HG02885 (cell line): Measurements from ENCODE around the gene AFAP1.

ENCODE experiments used
- ATAC-seq: cut with Tn5 transposase; IDR thresholded peaks from one replicate; pipeline ENCODE4 v1.9.1; 2021; ENCODE audit warnings: mild to moderate bottlenecking; ENCODE audit not compliant: unreplicated experiment, poor library complexity

Gene AFAP1

DNA sequence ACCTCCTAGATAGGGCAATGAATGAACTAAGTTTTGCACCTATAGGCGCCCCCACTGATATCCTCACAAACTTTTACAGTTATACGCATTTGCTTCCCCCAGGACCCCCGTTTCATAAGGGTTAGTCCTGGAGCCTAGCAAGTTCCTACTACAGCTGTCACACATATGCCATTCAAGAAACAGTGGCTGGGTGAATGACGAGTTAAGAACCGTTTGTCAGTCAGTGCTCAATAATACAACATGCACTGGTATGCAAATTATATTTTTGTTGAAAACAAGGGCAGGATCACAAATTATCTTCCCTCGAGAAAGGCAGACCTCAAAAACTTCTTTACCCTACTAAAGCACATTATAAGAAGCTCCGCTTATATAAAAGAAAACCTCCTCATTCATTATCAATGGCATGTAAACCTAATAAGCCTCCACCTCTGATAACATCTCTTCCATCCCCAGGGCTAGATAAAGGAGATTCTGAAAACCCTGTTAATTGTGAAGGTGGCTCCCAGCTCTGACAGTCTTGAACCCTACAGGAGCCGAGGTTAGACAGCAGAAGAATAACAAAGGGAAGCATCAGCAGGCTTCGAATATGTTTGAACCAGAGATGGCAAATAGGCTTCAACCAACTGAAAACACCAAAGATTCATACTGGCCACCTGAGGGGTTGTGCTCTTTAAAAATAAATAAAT lies 40.3 kb downstream of the AFAP1 start:
- ATAC-seq: no peak

DNA sequence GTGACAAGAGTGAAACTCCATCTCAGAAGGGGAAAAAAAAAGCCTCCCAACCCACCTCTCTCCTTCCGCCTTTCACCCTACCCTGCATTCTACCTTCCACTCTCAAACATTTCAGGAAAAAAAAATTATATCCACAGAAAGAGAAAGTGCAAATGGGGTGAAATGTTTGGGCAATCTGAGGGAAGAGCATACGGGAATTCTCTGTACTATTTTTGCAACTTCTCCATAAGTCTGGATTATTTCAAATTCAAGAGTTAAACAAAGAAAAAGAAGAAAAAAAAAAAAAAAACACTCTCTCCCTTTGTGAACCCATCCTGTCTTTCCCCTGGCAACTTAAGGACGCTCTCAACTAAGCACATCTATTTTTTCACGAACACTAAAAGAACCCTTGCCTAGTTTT lies 41.3 kb downstream of the AFAP1 start:
- no peak for ATAC-seq

DNA sequence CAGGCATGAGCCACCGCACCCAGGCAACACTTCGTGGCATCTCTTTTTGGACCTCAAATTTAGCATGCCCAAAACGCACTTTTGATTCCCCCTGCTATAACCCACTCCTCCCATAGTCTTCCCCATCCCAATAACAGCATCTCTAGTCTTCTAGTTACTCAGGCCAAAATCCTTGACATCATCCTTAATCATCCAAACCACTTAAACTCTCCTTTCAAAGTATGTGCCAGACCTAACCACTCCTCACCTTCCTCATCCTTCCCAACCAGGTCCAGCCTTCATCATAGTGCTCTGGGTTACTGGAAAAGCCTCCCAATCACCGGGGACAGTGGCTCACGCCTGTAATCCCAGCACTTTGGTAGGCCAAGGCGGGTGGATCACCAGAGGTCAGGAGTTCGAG lies 41.9 kb downstream of the AFAP1 start:
- no peak for ATAC-seq

DNA sequence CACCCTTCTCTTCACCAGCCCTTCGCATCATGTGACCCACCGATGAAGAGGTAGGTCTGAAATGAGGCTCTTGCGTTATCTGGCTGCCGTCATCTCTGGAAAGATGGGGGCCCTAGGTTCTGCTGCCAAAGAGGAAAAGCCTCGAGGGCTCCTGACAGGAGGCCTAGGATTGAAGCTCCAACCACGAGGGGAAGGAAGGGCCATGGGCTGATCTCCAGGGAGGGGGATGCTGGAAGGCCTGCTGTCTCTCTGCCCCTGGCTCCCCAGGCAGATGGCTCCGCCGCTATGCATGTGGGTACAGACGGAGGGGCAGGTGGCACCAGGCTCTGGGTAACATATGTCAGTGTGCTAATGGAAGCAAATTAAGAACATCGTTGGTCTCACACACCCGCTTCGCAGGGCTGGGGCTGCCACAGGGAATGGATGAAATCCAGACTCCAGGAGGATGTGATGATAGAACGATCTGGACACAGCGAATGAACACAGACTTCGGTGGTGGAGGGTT lies 44.9 kb downstream of the AFAP1 start:
- ATAC-seq: no peak

DNA sequence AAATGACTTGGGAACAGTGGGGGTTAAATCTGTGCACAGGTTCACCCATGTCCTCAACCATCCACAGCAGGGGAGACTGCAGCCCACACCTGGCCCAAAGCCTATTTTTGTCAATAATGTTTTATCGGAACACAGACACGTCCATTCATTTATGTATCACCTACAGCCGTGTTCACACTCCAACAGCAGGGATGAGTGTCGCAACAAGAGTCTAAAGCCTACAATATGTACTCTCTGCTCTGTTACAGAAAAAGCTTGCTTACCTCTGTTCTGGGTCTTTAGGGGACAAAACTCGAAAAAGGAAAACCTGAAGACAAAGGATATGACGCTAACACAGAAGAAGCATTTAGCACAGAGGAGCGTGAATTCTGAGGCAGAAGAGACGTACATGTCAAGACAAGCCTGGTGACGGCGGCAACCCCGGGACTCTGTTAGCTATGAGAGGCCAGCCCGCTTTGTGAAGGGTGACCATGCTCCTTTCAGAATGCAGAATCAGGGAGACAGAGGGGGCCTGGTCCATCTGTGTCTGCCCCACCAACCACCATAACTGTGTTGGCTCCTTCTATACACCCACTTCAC lies 45.5 kb downstream of the AFAP1 start:
- no peak for ATAC-seq

DNA sequence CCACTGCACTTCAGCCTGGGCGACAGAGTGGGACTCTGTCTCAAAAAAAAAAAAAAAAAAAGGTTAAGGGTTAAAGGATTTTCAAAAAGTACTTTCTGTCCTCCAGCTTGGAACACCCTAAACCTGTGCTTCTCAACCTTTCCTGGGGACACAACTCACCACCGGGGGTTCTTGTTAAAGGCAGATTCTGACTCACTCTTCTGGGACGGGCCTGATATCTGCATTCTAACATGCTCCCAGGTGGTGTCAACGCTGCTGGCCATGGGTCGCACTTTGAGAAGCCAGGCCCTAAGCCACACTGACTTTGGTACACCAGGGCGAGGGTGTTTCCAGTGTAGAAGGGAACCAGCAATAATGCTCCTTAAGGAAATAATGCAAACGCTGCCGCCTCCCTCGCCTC lies 46.1 kb downstream of the AFAP1 start:
- ATAC-seq: no peak

DNA sequence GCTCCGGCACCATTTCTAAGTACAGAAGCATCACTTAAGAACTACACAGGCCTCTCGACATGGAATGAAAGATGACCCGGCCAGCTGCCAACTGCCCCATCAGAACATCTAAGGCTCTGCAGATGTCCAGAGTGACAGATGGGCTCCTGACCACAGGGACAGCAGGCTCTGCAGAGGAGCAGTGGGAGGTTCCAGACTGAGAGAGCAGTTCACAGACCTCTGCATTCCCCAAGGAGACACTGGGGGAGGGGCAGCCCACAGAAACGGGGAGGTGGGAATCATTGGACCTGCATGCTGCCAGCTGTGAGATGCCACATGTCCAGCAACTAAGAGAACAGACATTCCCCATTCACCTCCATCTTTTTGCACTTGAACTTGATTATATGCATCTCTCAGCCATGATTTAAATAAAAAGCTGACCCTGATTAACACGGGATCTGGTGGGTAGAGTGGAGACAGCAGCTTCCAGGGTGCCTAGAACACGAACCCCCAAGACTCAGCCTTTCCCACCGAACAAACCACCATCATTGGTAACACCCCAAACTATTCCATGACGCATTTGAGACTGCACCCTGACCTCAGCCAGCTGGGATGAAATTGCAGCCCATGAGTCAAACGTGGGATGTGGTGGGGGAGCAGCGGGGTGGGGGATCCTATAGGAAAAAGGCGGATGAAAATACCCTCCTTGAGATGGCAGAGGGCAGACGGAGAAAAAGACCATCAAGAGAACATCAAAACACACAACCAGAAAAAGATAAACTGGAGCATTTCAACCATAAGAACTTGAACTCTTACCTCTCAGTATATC lies 47.2 kb downstream of the AFAP1 start:
- no peak for ATAC-seq

DNA sequence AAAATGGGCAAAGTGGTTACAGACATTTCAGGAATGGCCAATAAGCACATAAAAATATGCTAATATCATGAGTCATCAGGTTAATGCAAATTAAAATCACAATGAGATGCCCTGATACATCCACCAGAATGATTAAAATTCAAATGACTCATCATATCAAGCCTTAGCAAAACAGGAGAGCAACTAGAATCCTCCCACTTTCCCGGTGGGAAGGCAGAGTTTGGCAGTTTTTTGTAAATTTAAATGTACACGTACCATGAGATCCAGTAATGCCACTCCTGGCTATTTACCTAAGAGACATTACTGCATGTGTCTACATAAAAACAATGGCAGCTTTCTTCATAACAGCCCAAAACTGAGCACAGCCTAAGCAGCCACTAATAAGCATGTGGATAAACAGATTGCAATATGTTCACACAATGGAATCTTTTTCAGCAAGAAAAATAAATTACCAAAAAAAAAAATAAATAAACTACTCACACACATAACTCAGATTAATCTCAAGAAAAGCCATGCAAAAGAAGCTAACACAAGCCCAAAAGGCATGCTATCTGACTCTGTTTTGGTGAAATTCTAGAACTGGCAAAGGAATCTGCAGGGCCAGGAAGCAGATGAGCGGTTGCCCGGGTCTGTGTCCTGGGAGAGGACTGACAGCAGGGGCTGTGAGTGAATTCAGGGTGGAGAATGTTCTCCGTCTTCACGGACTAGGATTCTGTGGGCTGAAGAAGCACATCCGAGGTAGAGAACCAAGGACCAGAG lies 48.8 kb downstream of the AFAP1 start:
- no peak for ATAC-seq

DNA sequence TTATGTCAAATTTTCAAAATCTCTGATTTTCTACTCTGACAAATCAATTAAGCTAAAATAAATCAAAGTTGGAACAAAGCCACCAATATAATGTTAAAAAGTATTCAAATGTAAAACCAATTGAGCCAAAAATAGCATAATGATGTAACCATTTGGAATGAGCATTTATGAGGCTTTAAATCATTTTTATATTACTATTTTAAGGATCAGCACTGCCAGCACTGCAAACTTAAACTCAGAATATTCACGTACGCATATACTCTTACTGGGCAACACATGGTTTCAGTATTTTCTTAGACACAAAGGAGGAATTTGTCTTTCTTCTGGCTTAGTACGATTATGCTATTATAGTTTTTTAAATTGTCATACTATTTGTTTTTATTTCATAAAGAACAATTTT lies 52.2 kb downstream of the AFAP1 start:
- ATAC-seq: no peak

DNA sequence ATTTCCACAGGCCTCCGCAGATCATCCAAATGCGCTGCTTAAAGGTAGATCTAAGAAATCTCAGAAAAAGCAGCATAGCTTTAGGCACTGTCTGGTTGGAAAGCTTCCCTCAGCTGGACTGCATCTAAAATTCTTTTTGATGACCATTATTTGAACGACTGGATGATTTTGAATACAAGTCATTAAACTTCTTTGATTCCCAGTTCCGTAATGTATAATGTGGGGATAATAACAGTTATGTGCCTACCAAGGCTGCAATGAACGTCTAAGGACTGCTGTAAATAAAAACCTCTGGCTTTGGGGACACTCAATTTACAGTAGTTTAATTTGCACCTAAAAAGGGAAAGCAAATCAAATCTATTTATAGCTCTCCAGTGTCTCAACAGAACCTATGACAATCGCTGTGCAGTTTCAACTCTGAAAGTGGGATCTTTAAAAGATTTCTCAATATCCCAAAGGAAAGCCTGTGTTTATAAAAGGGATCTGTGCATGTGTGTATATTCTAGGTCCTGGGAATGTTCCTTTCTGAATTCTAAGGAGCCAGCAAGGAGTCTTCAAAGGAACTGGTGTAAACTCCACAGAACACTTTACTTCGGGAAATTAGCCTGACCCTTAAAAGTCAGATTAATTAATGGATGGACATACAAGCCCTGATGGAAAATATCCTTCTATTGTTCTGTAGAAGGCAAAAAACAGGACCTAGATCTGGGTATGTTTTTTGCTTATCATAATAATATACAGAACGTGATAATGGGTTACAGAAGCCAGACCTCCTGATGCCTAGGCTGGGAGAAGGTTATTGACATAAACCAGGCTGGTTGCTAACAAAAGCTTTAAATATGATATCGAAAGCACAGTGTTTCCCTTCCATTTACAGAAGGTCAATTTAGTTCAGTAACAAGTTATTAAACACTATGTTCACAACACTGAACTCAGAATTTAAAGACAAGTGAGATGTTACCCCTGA lies 53.4 kb downstream of the AFAP1 start:
- no peak for ATAC-seq

DNA sequence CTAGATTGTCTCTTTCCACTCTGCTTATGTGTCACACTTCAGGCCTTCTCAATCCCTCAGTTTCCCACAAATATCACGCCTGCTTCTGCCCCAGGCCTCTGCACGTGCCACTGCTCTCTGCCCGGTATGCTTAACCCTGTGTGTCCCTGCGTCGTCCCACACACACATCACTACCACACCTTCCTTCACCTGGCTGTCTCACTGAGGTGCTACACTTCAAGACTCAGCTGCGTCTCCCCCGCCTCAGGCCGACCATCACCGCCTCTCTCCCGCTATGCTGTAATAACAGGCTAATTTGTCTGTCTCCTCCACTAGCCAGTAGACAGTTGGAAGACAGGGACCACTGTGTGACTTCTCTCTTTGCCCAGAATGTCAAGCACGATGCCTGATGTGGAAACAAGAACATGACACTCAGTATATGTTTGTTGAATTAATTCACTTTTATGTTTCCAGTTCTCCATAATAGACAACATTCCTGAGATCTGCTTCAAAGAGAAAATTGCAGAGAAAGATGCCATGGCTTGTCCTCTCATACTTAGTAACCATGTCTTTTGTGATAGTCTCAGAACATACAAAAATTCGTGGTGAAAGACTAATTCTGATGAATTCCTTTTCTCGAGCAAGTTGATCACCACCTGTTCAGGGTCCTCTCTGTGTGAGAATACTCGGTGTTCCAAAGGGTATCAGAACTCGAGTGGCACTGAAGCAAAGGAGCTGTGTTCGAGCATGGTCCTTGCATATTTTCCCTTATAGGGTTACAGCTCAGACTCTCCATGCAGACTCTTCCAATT lies 54.2 kb downstream of the AFAP1 start:
- ATAC-seq: no peak

DNA sequence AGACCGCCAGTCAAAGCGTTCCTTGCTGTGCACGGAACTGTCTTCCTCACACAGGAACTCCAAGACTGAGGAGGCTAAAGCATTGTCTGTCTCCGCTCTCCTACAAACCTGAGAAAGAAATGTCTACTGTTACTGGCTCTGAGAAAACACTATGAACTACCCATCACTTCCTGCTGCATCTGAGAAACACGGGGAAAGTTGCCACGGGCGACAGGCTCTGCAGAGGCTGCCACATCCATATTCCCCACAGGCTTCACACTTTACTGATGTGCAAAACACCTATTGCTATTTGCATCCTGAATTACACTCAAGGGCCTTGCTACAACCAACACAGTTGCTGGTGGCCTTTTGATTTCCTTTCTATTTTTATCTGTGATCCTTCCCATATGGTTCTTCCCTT lies 59.0 kb downstream of the AFAP1 start:
- ATAC-seq: no peak

DNA sequence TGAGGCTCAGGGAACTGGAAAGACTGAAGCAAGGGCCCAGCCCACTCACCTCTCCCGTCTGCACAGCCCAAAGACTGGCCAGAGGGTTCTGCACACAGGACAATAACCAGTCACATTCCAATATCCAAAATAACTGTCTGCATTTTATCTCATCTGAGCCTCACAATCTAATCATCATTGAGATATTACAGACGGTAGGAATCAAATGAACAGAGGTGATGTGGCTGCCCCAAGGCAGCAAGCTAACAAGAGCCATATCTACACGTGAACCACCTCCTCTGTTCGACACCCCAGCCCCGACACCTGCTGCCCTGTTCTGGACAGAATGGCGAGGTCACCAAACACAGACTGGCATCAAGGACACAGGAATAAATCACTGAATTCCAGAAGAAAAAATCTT lies 60.5 kb downstream of the AFAP1 start:
- ATAC-seq: no peak

DNA sequence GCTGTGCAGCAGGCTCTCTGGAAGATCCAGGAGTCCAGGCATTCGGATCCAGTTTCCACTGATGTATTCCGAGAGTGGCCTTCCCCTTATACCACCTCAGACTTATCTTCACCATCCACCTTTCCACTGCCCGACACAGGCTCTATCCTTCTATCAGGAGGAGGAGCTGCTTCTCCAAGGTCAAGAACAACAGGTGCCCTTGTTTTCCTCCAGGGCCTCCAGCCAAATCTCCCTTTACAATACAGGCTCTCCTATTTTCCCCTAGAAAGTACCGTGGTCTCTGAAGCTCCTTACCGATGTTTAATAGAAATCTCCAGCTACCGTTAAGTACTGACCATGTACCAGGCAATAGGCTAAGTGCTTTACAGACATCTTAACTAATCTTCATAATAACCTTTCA lies 61.3 kb downstream of the AFAP1 start:
- no peak for ATAC-seq

DNA sequence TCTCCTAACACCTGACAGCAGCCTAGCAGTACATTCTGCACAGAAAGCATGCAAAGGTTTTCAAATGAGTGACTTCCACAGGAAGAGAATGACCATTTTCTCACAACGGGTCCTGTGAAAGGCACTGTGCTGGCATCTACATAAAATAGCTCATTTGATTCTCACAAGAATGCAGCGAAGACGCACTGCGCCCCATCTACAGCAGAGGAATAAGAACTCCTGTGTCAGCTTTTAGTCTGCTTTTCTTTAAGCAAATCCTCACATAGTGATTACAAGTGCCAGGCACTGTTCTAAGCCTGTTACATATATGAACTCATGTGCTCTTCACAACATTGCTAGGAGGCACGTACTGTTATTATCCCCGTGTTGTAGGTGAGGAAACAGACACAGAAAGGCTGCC lies 62.5 kb downstream of the AFAP1 start:
- no peak for ATAC-seq

DNA sequence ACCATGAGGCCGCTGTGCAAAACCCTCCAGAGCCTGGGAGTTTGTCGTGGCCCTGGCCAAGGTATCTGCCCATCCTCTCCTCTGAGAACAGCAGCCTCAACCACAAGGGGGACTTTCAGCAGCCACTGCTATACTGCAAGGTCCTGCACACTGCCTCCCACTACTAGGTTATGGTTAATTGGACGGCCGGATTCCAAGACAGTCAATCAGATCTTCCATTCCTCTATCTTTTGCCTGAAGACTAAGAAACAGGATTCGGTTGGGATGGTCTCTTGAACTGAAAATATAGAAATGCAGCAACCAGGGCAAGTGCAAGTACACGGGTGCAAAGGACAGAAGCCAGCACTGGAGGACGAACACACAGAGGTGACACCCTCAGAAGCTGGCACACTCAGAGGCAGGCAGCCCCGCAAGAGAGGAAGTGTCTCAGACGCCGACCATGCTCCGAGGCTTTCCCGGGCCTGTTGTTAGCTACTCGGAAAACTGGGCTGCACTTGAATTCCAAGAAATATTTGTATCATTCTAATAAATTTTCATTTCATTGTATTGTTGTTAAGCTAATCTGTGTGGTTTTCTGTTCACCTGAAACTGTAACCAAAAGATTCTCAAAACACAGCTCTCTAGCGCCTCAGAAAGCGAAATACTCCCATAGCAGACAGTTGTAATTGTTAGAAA lies 63.3 kb downstream of the AFAP1 start:
- ATAC-seq: no peak

DNA sequence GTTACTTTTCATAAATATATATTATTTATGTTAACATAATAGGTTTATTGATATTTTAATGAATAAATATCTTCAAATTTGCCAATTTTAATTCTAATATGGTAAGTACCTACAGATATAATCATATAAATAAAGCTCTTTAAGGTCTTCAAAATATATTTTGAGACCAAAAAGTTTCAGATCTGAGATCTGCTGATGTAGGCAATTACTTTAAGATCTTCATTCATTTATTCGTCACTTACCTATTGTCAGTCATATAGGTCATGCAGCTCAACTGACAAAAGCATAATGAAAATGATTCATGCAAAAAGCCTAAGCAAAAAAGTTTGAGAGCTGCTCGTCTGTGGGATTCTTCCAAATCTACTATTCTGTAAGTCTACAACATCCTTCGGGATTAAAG lies 64.8 kb downstream of the AFAP1 start:
- no peak for ATAC-seq

DNA sequence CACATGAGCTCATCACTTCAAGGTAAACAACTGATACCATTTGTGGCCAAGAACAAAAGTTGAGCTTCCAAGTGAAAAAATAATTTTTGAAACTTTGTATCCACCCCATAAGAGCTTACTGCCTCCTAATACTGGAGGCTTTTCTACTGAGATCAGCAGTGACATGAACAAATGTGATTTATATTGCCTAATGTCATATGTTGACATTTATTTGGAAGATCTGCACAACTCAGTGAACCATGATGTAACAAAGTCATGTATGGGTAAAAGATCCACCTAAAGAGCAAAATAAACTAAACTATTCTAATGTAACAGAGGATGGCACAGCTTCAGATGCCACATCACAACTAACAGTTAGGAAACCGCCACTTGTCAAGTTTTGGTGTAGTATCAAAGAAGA lies 65.8 kb downstream of the AFAP1 start:
- ATAC-seq: no peak
